Stimulated activated effector memory CD8-positive, alpha-beta T cell treated with anti-CD3 and anti-CD28 coated beads, Interleukin-12 subunit alpha, Interleukin-12 subunit beta, amount 100 ng/mL, for 72 hours (primary cell): ENCODE measurements around the gene B4GALT2.

ENCODE experiments used
- ATAC-seq: fragments of 150-1000 bp; cut with Tn5 transposase; 2 replicates; pipeline ENCODE4 v1.10.0; 2021
- DNase-seq, 2 donors: peaks; one replicate each; pipeline ENCODE4 v3.0.0; 2021 to 2022; ENCODE audit warnings: low spot score in 2 of 2
- H3K27ac Mint-ChIP-seq: one replicate; pipeline ENCODE4 v1.8.0; 2022; ENCODE audit warnings: mild to moderate bottlenecking, mixed read lengths
- H3K36me3 Mint-ChIP-seq: one replicate; pipeline ENCODE4 v1.8.0; 2022; ENCODE audit warnings: mild to moderate bottlenecking, mixed read lengths
- H3K4me1 Mint-ChIP-seq: one replicate; pipeline ENCODE4 v1.8.0; 2022; ENCODE audit warnings: mixed read lengths
- H3K4me3 Mint-ChIP-seq: one replicate; pipeline ENCODE4 v1.8.0; 2022; ENCODE audit warnings: mild to moderate bottlenecking, mixed read lengths
- H3K9me3 Mint-ChIP-seq: one replicate; pipeline ENCODE4 v1.8.0; 2022; ENCODE audit warnings: mixed read lengths

B4GALT2 gene

GRCh38 chr1:43978551-43979260 is at the start of gene B4GALT2:
TSS of gene B4GALT2 (plus strand) at chr1:43979210. CDS start at chr1:43981161, 1,951 bp downstream.
- H3K9me3 Mint-ChIP-seq, result no peaks in the 10 kb centered on the region
- H3K27ac Mint-ChIP-seq, result peak within 1 kb of the TSS; percentile 90
- H3K4me3 Mint-ChIP-seq, result peak within 1 kb of the TSS; percentile 81
- H3K36me3 Mint-ChIP-seq, result peaks cover 38% of the 10 kb centered on the region
- peak; percentile 44 for ATAC-seq
- peaks cover 69% of the 10 kb centered on the region for H3K4me1 Mint-ChIP-seq
- DNase-seq, result peak; percentile 32 to 64

DNA sequence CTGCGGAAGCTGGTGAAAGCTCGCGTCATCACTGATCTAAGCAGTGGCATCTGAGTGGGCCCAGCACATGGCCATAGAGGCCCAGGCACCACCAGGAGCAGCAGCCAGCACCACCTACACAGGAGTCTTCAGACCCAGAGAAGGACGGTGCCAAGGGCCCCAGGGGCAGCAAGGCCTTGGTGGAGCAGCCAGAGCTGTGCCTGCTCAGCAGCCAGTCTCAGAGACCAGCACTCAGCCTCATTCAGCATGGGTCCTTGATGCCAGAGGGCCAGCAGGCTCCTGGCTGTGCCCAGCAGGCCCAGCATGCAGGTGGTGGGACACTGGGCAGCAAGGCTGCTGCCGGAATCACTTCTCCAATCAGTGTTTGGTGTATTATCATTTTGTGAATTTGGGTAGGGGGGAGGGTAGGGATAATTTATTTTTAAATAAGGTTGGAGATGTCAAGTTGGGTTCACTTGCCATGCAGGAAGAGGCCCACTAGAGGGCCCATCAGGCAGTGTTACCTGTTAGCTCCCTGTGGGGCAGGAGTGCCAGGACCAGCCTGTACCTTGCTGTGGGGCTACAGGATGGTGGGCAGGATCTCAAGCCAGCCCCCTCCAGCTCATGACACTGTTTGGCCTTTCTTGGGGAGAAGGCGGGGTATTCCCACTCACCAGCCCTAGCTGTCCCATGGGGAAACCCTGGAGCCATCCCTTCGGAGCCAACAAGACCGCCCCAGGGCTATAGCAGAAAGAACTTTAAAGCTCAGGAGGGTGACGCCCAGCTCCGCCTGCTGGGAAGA is 48.7 kb upstream of the B4GALT2 start:
- no peak overlapping the region for H3K4me3 Mint-ChIP-seq
- H3K4me1 Mint-ChIP-seq, result peaks cover 24% of the 10 kb centered on the region
- H3K27ac Mint-ChIP-seq, result no peak overlapping the region
- H3K36me3 Mint-ChIP-seq, result peaks cover 9% of the 10 kb centered on the region
- no peak for DNase-seq
- ATAC-seq, result no peak
- H3K9me3 Mint-ChIP-seq, result no peaks in the 10 kb centered on the region

DNA sequence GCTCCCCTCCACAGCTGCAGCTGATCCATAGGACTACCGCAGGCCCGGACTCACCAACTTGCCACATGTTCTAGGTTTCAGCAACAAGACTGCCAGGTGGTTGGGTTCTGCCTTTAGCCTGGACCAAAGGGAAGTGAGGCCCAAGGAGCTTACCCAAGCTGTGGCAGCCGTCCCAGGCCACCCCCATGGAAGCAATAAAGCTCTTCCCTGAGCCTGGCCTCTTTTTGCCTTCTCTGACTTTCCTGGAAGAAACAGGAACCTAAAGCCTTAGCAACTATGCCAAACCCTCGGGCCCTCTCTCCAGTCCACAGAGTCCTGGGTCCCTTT is 48.1 kb upstream of the B4GALT2 start:
- H3K36me3 Mint-ChIP-seq, result peaks cover 9% of the 10 kb centered on the region
- H3K4me1 Mint-ChIP-seq, result peaks cover 24% of the 10 kb centered on the region
- no peaks in the 10 kb centered on the region for H3K9me3 Mint-ChIP-seq
- H3K27ac Mint-ChIP-seq, result no peak overlapping the region
- no peak for DNase-seq
- ATAC-seq, result no peak
- H3K4me3 Mint-ChIP-seq, result no peak overlapping the region

DNA sequence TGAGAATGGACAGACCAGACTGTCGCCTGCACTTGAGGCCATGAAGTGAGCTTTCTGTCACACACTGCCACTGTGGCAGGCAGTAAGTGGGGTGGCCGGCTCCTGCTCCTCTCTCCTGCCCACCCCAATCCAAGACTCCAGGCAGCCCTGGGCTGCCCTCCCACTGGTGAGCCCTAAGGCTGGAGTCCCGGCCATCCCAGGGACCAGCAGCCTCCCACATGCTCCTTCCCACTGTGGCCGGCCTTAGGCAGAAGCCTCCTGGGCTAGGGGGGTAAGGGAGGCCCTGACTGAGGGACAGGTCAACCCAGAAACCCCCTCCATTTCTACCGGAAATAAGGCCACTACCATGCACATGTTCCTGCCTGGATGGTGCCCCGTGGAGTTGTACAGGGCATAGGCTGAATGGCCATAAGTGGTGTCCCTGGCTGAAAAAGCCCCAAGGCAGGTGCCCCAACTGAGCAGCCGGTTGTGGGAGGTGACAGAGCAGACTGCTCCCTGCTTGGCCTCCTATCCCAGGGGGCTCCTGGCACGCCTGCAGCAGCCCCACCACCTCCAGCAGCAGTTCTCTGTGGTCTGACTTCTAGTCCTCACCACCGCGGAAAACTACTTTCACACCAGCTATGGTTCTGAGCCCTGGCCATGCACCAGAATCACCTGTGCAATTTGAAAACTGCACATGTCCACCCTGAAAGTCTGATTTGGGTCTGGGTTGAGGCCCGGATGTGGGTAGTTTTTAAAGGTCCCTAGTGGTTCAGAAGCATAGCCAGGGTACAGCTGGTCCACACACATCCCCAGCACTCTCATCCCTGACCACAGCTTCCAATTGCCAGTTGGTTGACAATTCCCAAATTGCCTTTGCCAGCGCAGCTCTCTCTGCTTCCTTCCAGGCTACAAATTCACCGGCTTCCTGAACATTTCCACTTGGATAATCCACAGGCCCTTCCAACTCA is 47.0 kb upstream of the B4GALT2 start:
- Mint-ChIP-seq H3K4me1 (peaks cover 24% of the 10 kb centered on the region), H3K9me3 (no peaks in the 10 kb centered on the region), H3K36me3 (peaks cover 9% of the 10 kb centered on the region), H3K27ac (peak overlapping the region; percentile 43), H3K4me3 (no peak overlapping the region)
- ATAC-seq, result no peak
- no peak for DNase-seq

DNA sequence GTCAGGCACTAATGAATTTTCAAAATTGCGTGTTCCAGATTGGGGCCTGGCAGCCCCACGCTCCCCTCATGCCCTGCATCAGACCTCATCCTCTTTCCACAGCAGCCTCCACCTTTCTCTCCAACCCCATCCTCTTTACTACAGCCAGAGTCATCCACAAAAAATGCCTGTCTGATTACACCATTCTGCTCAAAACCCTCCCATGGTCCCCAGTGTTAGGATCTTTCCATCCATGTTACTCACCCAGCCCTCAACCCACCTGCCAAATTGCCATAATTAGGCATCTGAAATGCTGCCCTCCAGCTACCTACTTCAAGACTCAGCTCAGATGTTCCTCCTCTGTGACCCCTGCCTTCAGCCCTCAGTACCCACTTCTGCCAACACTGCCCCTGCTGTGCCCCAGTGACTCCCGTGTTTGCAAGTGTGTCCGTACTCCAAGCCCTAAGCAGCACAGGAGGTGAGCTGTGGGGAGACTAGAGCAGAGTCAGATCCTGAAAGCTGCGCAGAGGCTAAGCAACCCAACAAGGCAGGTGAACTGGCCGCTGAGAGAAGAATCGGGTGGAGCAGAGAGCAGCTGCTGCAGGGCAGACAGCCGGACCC is 46.1 kb upstream of the B4GALT2 start:
- ATAC-seq (no peak), DNase-seq (no peak)
- Mint-ChIP-seq H3K9me3 (no peaks in the 10 kb centered on the region), H3K36me3 (peaks cover 9% of the 10 kb centered on the region), H3K4me1 (peaks cover 24% of the 10 kb centered on the region), H3K27ac (peak overlapping the region; percentile 43), H3K4me3 (peak overlapping the region; percentile 2)

DNA sequence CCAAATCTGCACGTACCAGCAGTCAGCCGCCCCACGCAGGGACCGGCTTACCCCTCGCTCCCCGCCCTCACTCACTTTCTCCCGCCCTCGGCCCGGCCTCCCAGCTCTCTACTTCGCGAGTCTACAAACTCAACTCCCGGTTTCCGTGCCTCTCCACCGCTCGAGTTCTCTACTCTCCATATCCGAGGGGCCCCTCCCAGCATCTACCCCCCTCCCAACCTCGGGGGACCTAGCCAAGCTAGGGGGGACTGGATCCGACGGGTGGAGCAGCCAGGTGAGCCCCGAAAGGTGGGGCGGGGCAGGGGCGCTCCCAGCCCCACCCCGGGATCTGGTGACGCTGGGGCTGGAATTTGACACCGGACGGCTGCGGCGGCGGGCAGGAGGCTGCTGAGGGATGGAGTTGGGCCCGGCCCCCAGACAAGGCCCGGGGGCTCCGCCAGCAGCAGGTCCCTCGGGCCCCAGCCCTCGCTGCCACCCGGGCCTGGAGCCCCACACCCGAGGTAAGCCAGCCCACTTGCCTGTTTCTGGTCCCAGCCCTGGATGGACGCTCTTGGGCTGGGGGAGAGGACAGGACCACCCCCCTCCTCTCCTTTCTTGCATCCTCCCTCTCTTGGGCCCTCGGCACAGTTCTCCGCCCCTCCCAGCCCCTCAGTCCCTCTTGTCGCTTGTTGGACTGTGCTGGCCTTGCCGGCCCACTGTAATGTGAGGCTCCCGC is 45.5 kb upstream of the B4GALT2 start, which contains the start of gene ARTN:
Gene ARTN, plus strand, starts transcription at position 416 of the 715 bp plus-strand sequence. CDS start 1,856 bp downstream, outside the sequence.
- Mint-ChIP-seq H3K27ac (peak within 1 kb of the TSS; percentile 43), H3K4me3 (peak within 1 kb of the TSS; percentile 2)
- no peak for ATAC-seq

GRCh38 chr1:43934101-43934985 is 44.7 kb upstream of the B4GALT2 start:
- H3K4me3 Mint-ChIP-seq, result peak overlapping the region; percentile 2
- H3K36me3 Mint-ChIP-seq, result peaks cover 9% of the 10 kb centered on the region
- peak; percentile 66 for ATAC-seq
- H3K9me3 Mint-ChIP-seq, result no peaks in the 10 kb centered on the region
- no peak overlapping the region for H3K27ac Mint-ChIP-seq
- H3K4me1 Mint-ChIP-seq, result peaks cover 24% of the 10 kb centered on the region
- peak; percentile 44 to 79 for DNase-seq

More for the DNA sequence above, 45.5 kb upstream of the B4GALT2 start, which contains the start of gene ARTN:
- no peak for DNase-seq
- Mint-ChIP-seq H3K4me1 (peaks cover 24% of the 10 kb centered on the region), H3K9me3 (no peaks in the 10 kb centered on the region), H3K36me3 (peaks cover 9% of the 10 kb centered on the region)

GRCh38 chr1:43934986-43935324 is 44.1 kb upstream of the B4GALT2 start:
- Mint-ChIP-seq H3K4me3 (no peak overlapping the region), H3K9me3 (no peaks in the 10 kb centered on the region), H3K36me3 (peaks cover 9% of the 10 kb centered on the region), H3K27ac (no peak overlapping the region), H3K4me1 (peaks cover 18% of the 10 kb centered on the region)
- DNase-seq (no peak), ATAC-seq (no peak)

DNA sequence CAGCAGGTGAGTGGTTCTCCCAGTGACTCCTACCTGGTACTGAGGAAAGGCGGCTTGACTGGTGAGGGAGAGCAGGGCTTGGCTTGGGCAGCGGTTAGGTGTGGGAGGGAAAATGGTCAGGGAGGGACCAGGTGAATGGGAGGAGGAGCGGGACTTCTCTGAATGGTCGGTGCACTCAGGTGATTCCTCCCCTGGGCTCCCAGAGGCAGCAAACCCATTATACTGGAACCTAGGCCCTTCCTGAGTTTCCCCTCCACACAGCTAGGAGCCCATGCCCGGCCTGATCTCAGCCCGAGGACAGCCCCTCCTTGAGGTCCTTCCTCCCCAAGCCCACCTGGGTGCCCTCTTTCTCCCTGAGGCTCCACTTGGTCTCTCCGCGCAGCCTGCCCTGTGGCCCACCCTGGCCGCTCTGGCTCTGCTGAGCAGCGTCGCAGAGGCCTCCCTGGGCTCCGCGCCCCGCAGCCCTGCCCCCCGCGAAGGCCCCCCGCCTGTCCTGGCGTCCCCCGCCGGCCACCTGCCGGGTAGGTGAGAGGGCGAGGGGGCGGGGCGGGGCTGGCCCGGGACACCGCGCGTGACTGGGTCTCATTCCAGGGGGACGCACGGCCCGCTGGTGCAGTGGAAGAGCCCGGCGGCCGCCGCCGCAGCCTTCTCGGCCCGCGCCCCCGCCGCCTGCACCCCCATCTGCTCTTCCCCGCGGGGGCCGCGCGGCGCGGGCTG is 43.1 kb upstream of the B4GALT2 start:
- DNase-seq (no peak), ATAC-seq (no peak)
- Mint-ChIP-seq H3K9me3 (no peaks in the 10 kb centered on the region), H3K27ac (no peak overlapping the region), H3K36me3 (peaks cover 9% of the 10 kb centered on the region), H3K4me3 (no peak overlapping the region), H3K4me1 (peaks cover 18% of the 10 kb centered on the region)

DNA sequence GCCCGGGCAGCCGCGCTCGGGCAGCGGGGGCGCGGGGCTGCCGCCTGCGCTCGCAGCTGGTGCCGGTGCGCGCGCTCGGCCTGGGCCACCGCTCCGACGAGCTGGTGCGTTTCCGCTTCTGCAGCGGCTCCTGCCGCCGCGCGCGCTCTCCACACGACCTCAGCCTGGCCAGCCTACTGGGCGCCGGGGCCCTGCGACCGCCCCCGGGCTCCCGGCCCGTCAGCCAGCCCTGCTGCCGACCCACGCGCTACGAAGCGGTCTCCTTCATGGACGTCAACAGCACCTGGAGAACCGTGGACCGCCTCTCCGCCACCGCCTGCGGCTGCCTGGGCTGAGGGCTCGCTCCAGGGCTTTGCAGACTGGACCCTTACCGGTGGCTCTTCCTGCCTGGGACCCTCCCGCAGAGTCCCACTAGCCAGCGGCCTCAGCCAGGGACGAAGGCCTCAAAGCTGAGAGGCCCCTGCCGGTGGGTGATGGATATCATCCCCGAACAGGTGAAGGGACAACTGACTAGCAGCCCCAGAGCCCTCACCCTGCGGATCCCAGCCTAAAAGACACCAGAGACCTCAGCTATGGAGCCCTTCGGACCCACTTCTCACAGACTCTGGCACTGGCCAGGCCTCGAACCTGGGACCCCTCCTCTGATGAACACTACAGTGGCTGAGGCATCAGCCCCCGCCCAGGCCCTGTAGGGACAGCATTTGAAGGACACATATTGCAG is 42.4 kb upstream of the B4GALT2 start:
- no peak overlapping the region for H3K27ac Mint-ChIP-seq
- DNase-seq, result no peak
- peaks cover 18% of the 10 kb centered on the region for H3K4me1 Mint-ChIP-seq
- peak; percentile 17 for ATAC-seq
- peaks cover 9% of the 10 kb centered on the region for H3K36me3 Mint-ChIP-seq
- no peaks in the 10 kb centered on the region for H3K9me3 Mint-ChIP-seq
- peak overlapping the region; percentile 37 for H3K4me3 Mint-ChIP-seq

GRCh38 chr1:43937179-43937865 is 41.7 kb upstream of the B4GALT2 start:
- H3K4me3 Mint-ChIP-seq, result peak overlapping the region; percentile 37
- ATAC-seq, result no peak
- DNase-seq, result no peak
- no peak overlapping the region for H3K27ac Mint-ChIP-seq
- peaks cover 18% of the 10 kb centered on the region for H3K4me1 Mint-ChIP-seq
- peaks cover 9% of the 10 kb centered on the region for H3K36me3 Mint-ChIP-seq
- H3K9me3 Mint-ChIP-seq, result no peaks in the 10 kb centered on the region

DNA sequence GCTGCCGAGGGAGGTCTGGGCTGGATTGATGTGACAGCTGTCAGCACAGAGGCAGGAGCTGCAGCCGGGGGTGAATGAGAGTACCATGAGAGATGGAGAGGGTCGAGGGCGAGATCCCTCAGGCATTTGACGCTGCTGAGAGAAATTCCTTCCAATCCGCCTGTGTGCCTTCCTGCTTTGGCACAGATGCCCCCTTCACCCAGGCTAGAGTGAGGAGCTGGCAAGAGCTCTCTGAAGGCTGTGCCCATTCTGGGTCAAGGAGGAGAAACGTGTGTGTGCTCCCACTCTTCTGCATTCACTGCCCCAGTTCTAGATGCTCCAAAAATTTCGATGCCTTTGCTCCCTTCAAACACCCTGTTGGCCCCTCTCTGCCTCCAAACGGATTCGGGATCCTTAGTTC is 40.6 kb upstream of the B4GALT2 start:
- peaks cover 20% of the 10 kb centered on the region for H3K4me1 Mint-ChIP-seq
- ATAC-seq, result no peak
- H3K9me3 Mint-ChIP-seq, result no peaks in the 10 kb centered on the region
- peak overlapping the region; percentile 38 for H3K27ac Mint-ChIP-seq
- no peak overlapping the region for H3K4me3 Mint-ChIP-seq
- H3K36me3 Mint-ChIP-seq, result peaks cover 9% of the 10 kb centered on the region
- no peak for DNase-seq
